GM19467 (cell line): ENCODE measurements around the gene VTI1A.

Experiments
- ATAC-seq: cut with Tn5 transposase; IDR thresholded peaks from one replicate; pipeline ENCODE4 v1.9.1; 2021; ENCODE audit warnings: mild to moderate bottlenecking, moderate library complexity; ENCODE audit not compliant: unreplicated experiment

The VTI1A gene

GRCh38 chr10:112821663-112822062 is 374.6 kb downstream of the VTI1A start:
- no peak for ATAC-seq

GRCh38 chr10:112823007-112823406 is 376.0 kb downstream of the VTI1A start:
- no peak for ATAC-seq

GRCh38 chr10:112823604-112824003 is 376.6 kb downstream of the VTI1A start:
- ATAC-seq = no peak

- no peak for ATAC-seq
Observed at GRCh38 chr10:112826018-112826697, 379.1 kb downstream of the VTI1A start.

GRCh38 chr10:112827086-112827485 is 380.1 kb downstream of the VTI1A start:
- ATAC-seq = no peak

- no peak for ATAC-seq
Observed at GRCh38 chr10:112827951-112828350, 380.9 kb downstream of the VTI1A start.

- ATAC-seq = no peak
Observed at GRCh38 chr10:112831859-112832258, 384.8 kb downstream of the VTI1A start.

- no peak for ATAC-seq
Observed at GRCh38 chr10:112832361-112832878, 385.4 kb downstream of the VTI1A start.

- ATAC-seq = no peak
Observed at GRCh38 chr10:112832959-112833358, 385.9 kb downstream of the VTI1A start.

- no peak for ATAC-seq
Observed at GRCh38 chr10:112834751-112835181, 387.8 kb downstream of the VTI1A start.

- no peak for ATAC-seq
Observed at GRCh38 chr10:112835217-112835715, 388.3 kb downstream of the VTI1A start.

GRCh38 chr10:112835944-112836451 is 389.0 kb downstream of the VTI1A start:
- ATAC-seq = no peak

- ATAC-seq = no peak
Observed at GRCh38 chr10:112838784-112839481, 391.9 kb downstream of the VTI1A start.

- no peak for ATAC-seq
Observed at GRCh38 chr10:112839928-112840654, 393.1 kb downstream of the VTI1A start.

GRCh38 chr10:112841549-112841948 is 394.5 kb downstream of the VTI1A start:
- ATAC-seq = no peak

- peak; percentile 95 for ATAC-seq
Observed at GRCh38 chr10:112842832-112843360, 395.9 kb downstream of the VTI1A start.

GRCh38 chr10:112843623-112844022 is 396.6 kb downstream of the VTI1A start:
- no peak for ATAC-seq

GRCh38 chr10:112844681-112845544 is 397.9 kb downstream of the VTI1A start:
- no peak for ATAC-seq

- ATAC-seq = no peak
Observed at GRCh38 chr10:112847778-112848177, 400.8 kb downstream of the VTI1A start.

GRCh38 chr10:112848228-112848627 is 401.2 kb downstream of the VTI1A start:
- no peak for ATAC-seq
